BJ (cell line): ENCODE data around the gene ZGLP1. TPM values are rescaled to one million over a fixed set of nuclear protein-coding genes. Genes with fewer than 3 reads are reported as not detected.

Source experiments
- CTCF ChIA-PET: fragments of 350-600 bp; formaldehyde crosslinking; extraction: SDS; loops from one replicate; lab custom pipeline; 2021; ENCODE audit warnings: antibody characterized with exemption, inconsistent platforms; lab: Yijun Ruan, JAX
- POLR2A ChIA-PET: fragments of 300-600 bp; sonication (Branson Sonifier 250); formaldehyde crosslinking; extraction: SDS; loops from one replicate; lab custom pipeline; 2021; ENCODE audit warnings: antibody characterized with exemption; lab: Charles Lee
- DNase-seq: peaks from one replicate; pipeline ENCODE4 v3.0.0-alpha.2; 2011; ENCODE audit warnings: low read depth
- H3K27me3 ChIP-seq: 2 replicates; pipeline ENCODE4 v1.6.0; 2011; ENCODE audit warnings: low read length; ENCODE audit not compliant: control insufficient read depth, insufficient read depth
- H3K36me3 ChIP-seq: 2 replicates; pipeline ENCODE4 v1.5.1; 2011; ENCODE audit warnings: low read length; ENCODE audit not compliant: control insufficient read depth, insufficient read depth
- H3K4me3 ChIP-seq: 2 replicates; pipeline ENCODE4 v1.5.1; 2011; ENCODE audit warnings: low read depth, mild to moderate bottlenecking, control low read depth, low read length
- polyA plus RNA-seq: library from polyadenylated mRNA; depleted of rRNA; stranded (reverse); fragments of >200 nt; gene quantifications from 2 replicates; pipeline ENCODE4 v1.2.3, GENCODE V29; 2011
- TF ChIP-seq, protein P1 (sequence below): IDR thresholded peaks from 2 replicates; pipeline ENCODE4 v1.5.1; 2011; ENCODE audit warnings: low read depth, mild to moderate bottlenecking, control low read depth, inconsistent platforms, low read length, moderate library complexity; ENCODE audit not compliant: insufficient read depth

Gene ZGLP1
- polyA plus RNA-seq, 1 experiment = 1.2 TPM

DNA sequence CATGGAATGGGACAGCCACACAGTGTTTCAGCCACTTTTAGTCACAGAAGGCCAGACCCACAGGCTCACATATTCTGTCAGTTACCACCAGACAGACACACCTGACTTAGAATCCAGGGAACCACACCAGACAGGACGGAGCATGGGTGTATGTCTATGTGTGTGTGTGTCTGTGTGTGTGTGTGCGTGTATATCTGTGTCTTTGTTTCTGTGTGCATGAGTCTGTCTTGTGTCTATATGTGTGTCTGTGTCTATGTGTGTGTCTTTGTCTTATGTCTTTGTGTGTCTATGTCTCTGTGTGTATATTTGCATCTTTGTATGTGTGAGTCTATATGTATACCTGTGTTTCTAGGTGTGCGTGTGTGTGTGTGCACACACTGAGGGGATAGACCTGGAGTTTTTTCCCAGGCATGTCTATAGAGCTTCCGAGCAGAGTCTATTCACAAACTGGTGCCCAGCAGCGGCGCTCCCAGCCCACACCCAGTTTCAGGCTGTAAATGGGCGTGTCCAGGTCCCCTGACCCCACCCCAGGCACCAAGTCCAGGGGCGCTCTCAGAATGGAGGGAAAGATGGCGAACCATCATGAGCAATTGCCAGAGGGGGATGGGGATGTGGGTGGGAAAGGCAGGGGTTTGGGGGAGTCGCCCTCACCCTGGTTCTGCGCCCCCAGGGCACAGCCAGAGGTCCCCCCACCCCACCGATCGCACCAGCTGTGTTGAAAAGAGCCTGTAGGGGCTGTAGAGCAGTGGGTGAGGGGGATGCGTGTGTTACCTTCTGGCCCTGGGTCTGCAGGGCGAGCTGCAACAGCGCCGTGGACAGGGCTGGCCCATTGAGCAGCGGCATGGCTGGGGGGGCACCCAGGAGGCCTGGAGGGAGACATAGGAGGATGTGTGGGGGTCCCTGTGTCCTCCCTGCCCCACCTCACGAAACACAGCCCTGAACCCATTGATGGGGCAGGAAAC, 12.5 kb upstream of the ZGLP1 start:
- H3K36me3 ChIP-seq = peaks cover 43% of the 10 kb centered on the region
- H3K27me3 ChIP-seq = no peaks in the 10 kb centered on the region
- ChIA-PET CTCF (no interaction called here), POLR2A (no interaction called here)
- DNase-seq = no peak
- no peak overlapping the region for H3K4me3 ChIP-seq
- TF ChIP-seq, protein P1, sequence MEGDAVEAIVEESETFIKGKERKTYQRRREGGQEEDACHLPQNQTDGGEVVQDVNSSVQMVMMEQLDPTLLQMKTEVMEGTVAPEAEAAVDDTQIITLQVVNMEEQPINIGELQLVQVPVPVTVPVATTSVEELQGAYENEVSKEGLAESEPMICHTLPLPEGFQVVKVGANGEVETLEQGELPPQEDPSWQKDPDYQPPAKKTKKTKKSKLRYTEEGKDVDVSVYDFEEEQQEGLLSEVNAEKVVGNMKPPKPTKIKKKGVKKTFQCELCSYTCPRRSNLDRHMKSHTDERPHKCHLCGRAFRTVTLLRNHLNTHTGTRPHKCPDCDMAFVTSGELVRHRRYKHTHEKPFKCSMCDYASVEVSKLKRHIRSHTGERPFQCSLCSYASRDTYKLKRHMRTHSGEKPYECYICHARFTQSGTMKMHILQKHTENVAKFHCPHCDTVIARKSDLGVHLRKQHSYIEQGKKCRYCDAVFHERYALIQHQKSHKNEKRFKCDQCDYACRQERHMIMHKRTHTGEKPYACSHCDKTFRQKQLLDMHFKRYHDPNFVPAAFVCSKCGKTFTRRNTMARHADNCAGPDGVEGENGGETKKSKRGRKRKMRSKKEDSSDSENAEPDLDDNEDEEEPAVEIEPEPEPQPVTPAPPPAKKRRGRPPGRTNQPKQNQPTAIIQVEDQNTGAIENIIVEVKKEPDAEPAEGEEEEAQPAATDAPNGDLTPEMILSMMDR = no peak

GRCh38 chr19:10321417-10321797, 11.8 kb upstream of the ZGLP1 start:
- no peak overlapping the region for H3K4me3 ChIP-seq
- TF ChIP-seq, protein P1 = no peak
- DNase-seq = no peak
- no peaks in the 10 kb centered on the region for H3K27me3 ChIP-seq
- CTCF ChIA-PET = no interaction called here
- H3K36me3 ChIP-seq = peaks cover 45% of the 10 kb centered on the region
- POLR2A ChIA-PET = no interaction called here

DNA sequence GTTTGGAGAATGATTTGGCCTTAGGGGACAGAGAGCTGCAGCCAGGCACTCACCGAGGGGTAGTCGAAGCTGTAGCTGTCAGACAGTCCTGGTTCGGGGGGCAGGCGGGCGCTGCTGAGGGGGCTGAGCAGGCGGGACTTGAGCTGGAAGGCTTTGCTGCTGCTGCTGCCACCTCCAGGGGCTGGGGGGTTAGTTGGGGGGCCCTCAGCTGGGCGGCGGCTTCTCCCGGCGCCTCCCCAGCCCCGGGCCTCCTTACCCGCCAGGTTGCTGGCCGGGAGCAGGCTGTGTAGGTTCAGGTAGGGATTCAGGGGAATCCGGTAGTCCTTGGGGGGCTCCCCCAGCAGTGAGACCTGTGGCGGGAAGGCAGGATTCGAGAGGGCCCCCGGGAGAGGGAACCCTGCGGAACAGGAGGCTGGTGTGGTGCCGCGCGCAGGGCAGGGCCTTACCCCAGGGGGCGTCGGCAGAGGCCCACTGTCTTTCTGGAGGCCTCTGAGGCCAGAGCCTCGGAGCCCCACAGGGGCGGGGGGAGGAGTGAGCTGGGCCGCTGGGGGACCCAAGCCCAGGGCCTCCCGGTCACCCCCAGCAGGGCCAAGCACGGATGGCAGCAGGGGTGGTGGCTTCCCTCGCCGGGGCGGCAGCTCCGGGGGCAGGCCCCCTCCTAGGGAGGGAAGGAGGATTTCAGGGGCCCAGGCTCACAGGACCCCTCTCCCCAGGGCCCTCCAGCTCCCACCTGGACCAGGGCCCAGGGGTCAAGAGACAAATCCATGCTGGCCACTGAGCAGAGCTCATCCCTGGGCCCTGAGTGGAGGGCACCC, 11.2 kb upstream of the ZGLP1 start:
- TF ChIP-seq, protein P1 = no peak
- no peak overlapping the region for H3K4me3 ChIP-seq
- no peak for DNase-seq
- peaks cover 44% of the 10 kb centered on the region for H3K36me3 ChIP-seq
- POLR2A ChIA-PET = interaction anchor here (0.6 kb wide), 1 partner anchor 29 kb away, joined by 4 read pairs; no protein-coding TSS in a partner anchor
- no peaks in the 10 kb centered on the region for H3K27me3 ChIP-seq
- CTCF ChIA-PET = interaction anchor here (0.6 kb wide), 1 partner anchor 16 kb away, joined by 3 read pairs; no protein-coding TSS in a partner anchor

DNA sequence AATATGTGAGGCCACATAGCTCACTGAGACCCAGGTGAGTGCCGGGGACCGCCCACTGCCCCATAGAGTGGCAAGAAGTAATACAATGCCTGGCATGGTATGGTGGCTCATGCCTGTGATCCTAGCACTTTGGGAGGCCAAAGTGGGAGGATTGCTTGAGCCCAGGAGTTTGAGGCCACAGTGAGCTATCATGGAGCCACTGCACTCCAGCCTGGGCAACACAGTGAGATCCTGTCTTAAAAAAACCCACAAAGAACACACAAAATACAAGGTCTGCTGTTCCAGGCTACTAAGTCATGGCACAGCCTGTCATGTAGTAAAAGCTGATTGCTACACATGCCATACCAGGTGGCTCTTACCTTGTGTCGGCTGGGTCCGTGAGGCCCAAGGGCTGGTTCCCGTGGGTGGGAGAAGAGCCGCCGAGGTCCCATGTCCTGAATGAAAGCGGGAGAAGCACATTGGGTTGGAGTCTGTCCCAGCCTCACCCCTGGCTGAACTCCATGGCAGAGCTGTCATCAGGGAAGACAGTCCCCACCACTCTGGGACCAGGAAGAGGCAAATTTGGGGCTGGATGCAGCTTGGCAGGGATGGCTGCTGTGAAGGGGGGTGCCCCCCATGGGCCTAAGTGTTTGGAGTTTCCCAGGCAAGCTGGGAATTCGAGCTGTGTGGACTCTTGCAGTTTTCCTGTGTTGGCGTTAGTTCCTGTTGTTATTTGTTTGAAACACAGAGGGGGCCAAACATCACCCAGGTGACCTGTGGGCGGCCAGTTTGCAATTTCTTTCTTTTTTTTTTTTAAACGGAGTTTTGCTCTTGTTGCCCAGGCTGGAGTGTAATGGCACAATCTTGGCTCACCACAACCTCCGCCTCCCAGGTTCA, 9.4 kb upstream of the ZGLP1 start:
- Histone ChIP-seq H3K4me3 (no peak overlapping the region), H3K27me3 (no peaks in the 10 kb centered on the region), H3K36me3 (peaks cover 42% of the 10 kb centered on the region)
- CTCF ChIA-PET = no interaction called here
- POLR2A ChIA-PET = interaction anchor here (0.6 kb wide), 1 partner anchor 81 kb away, joined by 12 read pairs; no protein-coding TSS in a partner anchor
- DNase-seq = no peak
- TF ChIP-seq, protein P1 = no peak
